ENCODE results near the gene BLTP3B.

Gene BLTP3B

DNA sequence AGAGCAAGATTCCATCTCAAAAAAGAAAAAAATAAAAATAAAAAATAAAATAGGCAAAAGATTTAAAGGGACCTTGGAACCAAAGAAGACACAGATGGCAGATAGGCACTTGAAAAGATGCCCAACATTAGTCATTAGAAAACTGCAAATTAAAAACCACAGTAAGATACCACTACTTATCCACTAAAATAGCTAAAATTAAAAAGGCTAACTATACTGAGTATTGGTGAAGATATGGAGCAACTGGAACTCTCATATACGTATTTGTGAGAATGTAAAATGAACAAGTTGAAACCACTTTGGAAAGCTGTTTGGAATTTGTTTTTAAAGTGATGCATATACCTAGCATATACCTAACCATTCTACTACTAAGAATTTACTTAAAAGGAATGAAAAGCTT lies 22.3 kb downstream of the BLTP3B start:
- no peak for DNase-seq (ENCODE audit: low read depth)

DNA sequence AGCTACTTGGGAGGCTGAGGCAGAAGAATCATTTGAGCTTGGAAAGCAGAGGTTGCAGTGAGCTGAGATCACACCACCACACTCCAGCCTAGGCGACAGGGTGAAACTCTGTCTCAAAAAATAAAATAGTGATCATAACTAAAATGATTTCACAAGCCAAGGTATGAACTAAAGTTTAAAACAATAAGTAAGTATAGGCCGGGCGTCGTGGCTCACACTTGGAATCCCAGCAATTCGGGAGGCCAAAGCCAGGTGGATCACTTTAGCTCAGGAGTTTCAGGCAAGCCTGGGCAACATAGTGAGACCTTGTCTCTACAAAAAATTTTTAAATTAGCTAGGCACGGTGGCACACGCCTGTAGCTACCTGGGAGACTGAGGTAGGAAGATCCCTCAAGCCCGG lies 27.4 kb downstream of the BLTP3B start:
- no peak for DNase-seq (ENCODE audit: low read depth)

DNA sequence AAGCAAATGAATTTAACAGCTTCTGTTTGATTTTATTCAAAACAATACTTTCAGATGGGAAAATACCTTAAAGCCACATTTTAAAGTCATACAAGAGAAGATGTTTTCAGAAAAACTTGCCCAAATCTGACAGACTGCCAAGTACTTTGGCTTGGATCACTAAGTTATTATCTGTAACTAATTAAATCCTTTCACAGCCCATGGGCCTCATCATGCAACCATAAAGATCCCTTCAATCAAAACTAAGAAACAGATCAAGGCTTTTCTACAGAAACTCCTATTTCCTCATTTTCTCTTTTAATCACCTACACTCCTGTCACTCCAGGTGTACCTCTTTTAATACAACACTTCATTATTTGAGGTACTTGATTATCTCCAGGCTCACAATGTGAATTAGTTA lies 28.1 kb downstream of the BLTP3B start:
- DNase-seq (ENCODE audit: low read depth): no peak

DNA sequence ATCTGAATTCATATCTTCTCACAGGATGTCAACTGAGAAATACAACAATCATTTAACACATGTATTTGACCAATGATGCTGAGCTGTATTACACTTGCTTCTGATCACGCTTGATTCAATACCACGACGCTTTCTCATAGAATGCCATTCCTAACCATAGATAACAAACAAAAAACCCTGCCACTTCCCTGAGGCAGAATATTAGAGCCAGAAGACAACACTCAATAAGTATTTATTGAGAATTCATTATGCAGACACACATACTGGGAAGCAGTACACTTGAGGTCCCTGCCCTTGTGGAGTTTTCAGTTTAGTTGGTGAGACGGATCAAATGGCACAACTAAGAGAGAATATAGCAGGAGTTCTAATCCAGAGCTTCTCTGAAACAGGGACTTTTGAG lies 32.4 kb downstream of the BLTP3B start:
- DNase-seq (ENCODE audit: low read depth): no peak

DNA sequence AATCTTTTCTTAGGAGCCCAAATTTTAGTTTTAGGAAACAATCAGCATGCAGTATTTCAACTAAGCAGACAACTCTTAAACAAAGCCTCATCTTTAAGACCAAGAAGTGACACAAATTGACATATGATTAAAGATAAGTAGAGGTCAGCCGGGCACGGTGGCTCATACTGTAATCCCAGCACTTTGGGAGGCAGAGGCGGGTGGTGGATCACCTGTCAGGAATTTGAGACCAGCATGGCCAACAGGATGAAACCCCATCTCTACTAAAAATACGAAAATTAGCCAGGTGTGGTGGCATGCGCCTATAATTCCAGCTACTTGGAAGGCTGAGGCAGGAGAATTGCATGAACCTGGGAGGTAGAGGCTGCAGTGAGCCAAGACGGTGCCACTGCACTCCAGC lies 35.8 kb downstream of the BLTP3B start:
- DNase-seq (ENCODE audit: low read depth): no peak

DNA sequence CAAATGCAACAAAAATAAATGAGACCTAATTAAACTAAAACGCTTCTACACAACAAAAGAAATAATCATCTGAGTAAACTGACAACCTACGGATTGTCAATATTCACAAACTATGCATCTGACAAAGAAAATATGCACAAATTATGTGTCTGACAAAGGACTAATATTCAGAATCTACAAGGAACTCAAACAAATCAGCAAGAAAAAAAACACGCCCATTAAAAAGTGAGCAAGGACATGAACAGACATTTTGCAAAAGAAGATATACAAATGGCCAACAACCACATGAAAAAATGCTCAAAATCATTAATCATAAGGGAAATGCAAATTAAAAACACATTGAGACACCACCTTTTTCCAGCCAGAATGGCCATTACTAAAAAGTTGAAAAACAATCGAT lies 37.0 kb downstream of the BLTP3B start:
- no peak for DNase-seq (ENCODE audit: low read depth)

DNA sequence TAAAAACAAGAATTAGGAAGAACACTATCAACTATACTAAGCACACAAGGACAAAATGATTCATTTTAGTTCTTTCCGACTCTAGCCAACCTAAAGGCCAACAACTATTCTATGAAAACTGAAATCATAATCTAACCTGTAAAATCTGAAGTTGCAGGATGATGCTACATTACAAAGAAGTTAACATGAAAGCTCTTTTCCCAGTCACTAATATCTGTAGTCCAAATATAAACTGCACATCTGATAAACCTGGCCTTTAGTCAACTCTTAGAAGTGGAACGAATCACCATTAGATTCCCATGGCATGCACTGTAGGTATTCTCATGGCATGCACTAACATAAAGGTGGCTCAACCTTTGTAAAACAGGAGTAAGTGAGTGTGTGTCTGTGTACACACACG lies 41.7 kb downstream of the BLTP3B start:
- DNase-seq (ENCODE audit: low read depth): no peak

Data from ELR (cell line).